Neural progenitor cell (in vitro differentiated cells): ENCODE results near the gene ATG5.

Experiments
- CTCF ChIP-seq: fragments of 200-600 bp; sonication (generic); IDR thresholded peaks from 2 replicates; pipeline ENCODE4 v1.5.1; 2017; ENCODE audit warnings: antibody characterized with exemption, mild to moderate bottlenecking
- EZH2 ChIP-seq: fragments of 200-600 bp; sonication (generic); IDR thresholded peaks from 2 replicates; pipeline ENCODE4 v1.6.1; 2017; ENCODE audit warnings: antibody characterized with exemption, mild to moderate bottlenecking, moderate library complexity
- EZH2phosphoT487 ChIP-seq: fragments of 200-600 bp; sonication (generic); IDR thresholded peaks from 2 replicates; pipeline ENCODE4 v1.6.1; 2017; ENCODE audit warnings: antibody characterized with exemption

- TF ChIP-seq CTCF = no peak
- no peak for TF ChIP-seq EZH2phosphoT487
- TF ChIP-seq EZH2 = no peak
Measured at GRCh38 chr6:106243261-106243660, 82.3 kb downstream of the ATG5 start.
